Germinal center (tissue), 1 donor: ENCODE results near the gene ANKRD11.

Experiments
- DNase-seq: peaks from one replicate; pipeline ENCODE4 v3.0.0; 2012; ENCODE audit warnings: mixed read lengths, low spot score

Gene ANKRD11

DNA sequence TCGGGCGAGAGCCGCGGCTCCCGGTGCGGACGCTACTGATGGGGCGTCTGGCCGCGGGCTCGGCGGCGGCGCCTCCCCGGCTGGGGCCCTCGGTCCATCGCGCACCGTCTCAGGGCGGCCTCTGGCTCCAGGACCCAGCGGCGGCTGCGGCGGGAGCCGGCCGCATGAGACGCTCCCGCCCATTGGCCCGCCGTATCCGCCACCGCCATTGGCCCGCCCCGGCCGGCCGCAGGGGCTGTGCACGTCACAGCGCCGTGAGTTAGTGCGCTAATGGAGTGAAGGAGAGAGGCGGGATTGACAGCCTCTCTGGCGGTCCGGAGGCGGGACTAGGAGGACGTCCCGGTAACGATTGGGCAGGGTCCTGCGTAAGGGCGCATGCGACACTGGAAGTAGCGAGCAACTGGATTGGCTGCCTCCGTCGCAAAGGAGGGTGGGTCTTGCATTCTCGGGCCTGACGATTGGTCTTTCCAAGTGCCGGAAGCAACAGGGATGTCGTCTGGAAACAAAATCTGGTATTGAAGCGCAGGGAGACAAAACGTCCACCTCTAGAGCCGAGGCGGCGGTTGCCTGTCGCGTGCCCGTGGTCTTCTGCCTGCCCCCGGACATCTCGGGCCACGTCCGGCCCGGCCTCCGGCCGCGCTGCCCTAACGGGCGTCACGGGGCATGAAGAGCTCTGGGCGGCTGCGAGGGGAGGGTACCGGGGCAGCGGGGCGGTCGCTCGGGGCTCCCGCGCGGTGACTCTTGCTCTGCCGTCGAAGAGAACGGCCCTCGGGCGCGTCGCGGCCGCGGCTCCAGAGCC lies at the start of gene ANKRD11:
TSS of gene ANKRD11 (minus strand) at position 123 of the 799 bp plus-strand sequence. CDS start 173,542 bp downstream, outside the sequence.
- peak; percentile 100 for DNase-seq

DNA sequence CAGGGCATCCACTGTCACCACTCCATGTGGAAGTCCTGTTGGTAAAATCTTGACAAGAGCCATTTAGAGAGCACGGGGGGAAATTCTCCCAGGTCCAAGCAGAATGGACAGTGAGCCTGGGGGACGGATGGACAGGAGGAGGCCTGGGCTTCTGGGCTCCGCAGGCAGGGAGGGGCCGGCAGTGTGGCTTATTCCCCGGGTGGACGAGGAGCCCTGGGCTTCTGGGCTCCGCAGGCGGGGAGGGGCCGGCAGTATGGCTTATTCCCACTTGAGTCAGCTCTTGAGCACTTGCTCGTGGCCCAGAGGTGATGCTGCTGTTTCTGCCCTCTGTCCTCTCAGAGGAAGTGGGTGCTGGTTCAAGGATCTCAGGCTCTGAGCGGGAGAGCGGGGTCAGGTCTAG lies 47.9 kb upstream of the ANKRD11 start:
- no peak for DNase-seq

DNA sequence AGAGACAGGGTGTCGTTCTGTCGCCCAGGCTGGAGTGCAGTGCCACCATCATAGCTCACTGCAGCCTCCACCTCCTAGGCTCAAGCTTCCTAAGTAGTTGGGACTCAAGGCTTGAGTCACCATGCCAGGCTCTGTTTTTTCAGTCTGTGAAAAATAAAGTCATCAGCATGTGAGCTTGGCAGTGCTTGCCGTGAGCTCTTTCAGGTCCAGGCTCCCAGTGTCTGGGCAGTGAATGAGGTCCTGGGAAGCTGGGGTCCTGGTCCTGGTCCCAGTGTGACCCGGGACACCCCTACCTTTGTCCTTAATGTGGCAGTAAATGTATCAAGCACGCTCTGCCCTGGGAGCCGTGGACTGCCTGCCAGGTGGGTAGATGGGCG lies 47.2 kb upstream of the ANKRD11 start:
- DNase-seq = no peak

DNA sequence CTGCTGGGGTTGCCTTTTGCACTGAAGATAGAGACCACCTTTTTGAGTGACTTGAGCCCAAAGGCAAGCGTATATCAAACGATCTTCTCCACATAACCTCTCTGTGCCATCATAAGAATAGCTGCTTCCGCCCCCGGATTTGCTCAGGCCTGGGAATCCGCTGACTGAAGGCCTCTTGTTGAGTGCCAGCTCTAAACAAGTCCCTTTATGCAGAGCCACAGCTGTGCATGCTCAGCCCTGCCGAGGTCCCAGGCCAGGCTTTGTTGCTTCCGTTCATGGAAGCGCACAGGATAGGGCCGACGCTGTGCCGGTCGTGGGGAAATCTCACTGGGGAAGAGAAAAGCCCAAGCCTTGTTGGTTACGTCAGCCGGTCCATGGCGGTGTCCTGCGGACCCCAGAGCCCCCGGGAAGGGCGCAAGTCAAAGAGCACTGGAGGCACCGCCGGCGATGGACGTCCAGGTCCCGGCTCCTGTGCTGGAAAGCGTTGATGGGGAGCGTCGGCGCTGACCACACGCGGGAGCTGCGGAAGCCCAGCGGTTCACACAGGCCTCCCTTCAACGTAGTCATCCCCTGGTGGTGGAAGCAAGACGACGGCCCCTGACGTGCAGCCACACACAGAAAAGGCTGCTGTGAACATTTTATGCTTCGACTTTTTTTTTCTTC lies 46.7 kb upstream of the ANKRD11 start:
- no peak for DNase-seq

DNA sequence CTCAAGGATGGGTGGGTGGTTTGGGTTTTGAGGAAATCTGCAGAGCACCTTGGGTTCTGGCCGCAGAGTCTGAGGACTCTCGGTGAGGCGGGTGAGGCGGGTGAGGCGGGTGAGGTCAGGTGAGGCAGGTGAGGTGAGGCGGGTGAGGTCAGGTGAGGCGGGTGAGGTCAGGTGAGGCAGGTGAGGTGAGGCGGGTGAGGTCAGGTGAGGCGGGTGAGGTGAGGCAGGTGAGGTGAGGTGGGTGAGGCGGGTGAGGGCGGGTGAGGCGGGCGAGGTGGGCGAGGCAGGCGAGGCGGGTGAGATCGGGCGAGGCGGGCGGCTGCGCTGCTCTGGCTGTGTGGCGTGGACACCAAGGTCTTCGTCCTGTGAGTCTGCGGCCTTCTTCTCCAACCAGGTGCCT lies 46.0 kb upstream of the ANKRD11 start:
- DNase-seq = no peak

DNA sequence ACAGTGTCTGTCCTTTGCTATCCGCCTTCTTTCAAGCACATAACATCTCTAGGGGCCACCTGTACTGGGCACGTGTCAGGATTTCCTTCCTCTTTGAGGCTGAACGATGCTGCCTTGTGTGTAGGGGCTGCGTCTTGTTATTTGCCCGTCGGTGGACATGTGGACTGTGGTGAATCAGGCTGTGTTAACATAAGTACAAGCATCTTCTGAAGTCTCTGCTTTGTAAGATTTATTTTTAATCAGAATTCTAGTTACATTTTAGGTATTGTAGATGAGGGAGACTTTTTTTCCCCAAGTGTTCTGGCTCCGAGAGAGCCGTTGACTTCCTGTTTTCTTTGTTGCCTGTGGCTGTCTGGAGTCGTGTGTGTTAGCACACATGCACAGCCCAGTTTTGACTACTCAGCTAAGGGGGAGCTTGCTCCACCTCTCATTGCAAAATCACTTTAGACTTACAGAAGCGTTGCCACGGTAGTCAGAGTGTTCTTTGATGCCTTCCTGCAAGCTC lies 43.9 kb upstream of the ANKRD11 start:
- peak; percentile 54 for DNase-seq

DNA sequence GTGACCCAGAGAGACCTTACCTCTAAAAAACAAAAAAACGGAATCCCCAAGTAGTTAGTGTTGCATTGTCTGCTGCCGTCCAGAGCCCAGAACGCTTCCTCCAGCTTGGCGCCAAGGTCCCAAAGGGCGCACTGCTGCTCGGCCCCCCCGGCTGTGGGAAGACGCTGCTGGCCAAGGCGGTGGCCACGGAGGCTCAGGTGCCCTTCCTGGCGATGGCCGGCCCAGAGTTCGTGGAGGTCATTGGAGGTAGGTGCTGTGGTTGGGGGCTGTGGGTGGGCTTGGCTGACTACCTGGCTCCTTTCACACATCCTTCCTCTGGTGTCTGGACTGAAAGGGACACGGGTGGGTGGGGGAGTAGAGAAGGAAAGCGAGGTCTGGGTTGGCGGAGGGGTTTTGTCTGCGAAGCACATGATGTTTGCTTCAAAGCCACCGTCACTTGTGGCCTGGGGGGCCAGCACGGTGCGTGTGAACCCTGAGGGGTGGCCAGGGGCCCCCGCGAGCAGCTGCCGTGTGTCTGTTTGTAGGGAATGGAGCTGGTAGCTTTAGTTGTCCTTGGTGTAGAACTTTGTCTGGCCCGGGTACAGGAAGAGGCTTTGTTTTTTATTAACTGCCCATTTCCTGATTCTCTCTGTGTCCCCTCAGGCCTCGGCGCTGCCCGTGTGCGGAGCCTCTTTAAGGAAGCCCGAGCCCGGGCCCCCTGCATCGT lies 41.6 kb upstream of the ANKRD11 start:
- no peak for DNase-seq

DNA sequence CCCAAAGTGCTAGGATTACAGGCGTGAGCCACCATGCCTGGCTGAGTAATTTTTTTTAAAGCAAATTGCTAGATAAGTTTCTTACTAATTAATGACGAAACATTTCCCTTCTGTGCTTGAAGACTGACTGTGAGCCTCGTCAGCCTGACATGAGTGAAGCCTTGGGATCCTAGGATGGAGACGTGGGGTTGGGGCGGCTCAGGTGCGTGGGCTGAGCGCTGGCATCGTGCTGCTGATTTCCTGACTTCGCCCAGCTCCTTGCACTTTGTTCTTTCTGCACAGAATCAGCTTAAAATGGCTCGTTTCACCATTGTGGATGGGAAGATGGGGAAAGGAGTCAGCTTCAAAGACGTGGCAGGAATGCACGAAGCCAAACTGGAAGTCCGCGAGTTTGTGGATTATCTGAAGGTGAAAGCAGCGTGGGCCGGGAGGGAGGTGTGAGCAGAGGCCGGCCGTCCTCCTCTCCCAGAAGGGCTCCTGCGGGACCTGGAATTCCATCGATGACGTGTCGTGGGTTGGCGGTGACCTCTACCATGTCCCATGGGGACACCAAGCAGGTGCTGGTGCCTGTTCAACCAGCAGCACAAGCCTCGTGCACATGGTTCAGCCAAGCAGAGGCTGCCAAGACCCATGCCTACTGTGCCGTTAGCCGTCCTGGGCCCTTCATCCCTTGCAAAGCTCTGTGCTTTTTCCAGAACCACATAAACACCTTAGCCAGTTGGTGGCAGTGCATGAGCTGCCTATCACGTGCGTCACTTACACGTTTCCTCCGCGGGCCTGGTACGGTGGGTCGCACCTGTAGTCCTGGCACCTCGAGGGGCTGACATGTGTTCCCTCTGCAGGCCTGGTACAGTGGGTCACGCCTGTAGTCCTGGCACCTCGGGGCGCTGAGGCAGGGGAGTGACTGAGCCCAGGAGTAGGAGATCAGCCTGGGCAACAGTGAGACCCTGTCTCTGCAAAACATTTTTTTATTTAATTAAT lies 40.3 kb upstream of the ANKRD11 start:
- DNase-seq = no peak

DNA sequence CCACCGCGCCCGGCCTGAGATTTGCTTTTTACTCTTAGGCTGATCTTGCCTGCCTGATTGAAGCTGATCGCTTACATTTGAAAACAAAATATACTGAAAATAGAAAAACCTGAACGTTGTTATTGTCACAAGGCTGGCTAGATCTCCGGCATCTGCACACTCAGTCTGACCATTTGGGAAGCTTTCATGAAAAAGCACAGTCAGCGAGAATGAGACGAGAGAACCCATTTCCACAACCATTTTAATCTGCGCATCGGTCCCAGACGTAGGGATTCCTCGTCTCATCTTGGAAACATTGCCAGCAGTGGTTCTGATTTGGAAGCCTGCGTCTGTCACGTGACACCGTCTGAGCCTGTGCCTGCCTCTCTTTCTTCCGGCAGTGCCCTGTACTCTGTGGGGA lies 38.7 kb upstream of the ANKRD11 start:
- no peak for DNase-seq

DNA sequence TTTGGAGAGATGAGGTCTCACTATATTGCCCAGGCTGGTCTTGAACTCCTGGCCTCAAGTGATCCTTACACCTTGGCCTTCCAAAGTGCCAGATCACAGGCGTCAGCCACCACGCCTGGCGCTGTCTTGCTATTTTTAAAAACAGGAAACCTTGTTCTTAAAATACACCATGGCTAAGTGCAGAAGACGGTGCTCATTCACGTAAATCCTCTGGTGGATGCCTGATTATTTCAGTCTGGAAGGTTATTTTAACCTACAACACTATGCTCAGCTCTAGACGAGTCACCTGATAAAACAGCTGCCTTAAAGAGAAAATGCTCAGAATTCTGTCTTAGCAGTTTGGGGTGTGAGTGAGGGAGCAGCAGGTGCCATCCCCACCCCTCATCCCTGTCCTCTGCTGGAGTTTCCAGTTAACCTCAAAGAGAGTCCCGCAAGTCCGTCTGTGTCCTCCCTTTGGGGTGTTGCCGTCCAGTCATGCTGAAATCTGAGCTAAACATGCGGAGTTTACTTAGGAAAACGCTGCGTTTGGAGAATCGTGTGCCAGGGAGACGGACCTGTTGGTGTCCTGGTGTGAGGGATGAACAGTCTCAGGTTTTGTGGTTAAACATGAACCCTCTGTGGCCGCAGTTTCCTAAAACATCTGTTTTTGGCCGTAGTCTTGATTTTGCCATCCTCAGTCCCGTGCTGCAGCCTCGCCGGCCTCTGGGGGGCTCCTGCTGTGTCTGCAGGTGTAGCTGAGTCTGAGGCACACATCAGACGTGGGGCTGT lies 35.0 kb upstream of the ANKRD11 start:
- DNase-seq = peak; percentile 27

DNA sequence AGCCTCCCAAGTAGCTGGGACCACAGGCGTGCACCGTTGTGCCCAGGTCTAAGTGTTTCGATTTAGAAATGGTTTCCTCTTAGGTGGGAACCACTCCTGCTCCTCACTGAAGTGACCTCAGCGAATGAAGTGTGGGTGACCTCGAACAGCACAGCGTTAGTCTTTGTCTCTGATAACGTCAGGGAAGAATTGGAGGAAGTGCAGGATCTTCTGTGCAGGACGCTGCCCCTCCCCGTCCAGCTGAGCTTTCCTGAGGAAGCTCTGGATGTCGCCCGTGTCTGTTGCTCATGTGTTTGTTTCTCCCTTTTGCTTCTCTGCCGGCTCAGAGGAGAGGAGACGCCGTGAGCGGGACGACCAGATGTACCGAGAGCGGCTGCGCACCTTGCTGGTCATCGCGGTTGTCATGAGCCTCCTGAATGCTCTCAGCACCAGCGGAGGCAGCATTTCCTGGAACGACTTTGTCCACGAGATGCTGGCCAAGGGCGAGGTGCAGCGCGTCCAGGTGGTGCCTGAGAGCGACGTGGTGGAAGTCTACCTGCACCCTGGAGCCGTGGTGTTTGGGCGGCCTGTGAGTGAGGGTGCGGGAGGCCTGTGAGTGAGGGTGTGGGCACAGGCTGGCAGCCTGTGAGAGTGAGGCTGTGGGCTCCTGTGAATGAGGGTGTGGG lies 33.5 kb upstream of the ANKRD11 start:
- no peak for DNase-seq

DNA sequence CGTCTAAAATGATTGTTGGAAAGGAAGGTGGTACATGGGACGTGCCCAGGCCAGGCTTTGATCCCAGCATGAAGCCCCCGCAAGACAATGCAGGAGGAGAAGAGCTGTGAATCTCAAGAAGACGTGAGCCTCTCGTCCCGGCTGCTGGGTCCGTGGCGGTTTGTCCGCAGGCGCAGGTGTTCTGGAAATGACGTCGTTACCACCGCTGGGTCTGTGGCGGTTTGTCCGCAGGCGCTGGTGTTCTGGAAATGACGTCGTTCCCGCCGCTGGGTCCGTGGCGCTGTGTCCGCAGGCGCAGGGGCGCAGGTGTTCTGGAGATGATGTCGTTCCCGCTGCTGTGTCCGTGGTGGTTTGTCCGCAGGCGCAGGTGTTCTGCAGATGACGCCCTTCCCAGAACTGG lies 31.9 kb upstream of the ANKRD11 start:
- no peak for DNase-seq

DNA sequence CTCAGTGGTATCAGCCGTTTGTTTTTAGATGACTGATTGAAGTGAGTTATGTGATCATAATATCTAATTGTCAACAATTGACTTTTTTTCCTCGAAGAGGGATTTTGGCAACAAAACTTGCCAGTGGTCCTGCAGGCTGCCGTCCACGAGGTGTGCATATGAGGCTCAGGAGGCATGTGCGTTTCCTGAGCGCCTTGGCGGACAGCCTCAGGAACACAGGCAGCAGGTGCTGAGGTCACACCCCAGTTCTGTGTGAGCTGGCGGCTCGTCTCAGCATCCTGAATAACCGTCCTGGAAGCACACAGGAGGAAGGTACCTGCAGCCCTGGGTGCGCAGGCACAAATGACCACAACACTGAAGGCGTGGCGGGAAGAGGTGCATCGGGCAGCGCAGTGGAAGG lies 29.5 kb upstream of the ANKRD11 start:
- DNase-seq = no peak

DNA sequence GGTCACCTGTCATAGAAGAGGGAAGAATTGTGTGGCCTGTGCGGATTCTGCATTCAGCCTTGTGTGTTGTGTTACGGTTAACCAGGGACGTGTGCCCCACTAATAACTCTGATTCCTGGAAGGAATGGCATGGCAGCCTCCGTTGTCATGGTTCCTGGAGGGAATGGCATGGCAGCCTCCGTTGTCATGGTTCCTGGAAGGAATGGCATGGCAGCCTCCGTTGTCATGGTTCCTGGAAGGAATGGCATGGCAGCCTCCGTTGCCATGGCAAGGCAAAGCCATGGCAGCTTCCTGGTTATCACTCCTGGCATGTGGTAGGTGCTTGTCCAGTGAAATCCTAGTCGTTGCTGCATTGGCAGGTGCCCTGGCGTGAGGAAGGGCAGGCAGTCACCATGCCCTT lies 26.8 kb upstream of the ANKRD11 start:
- no peak for DNase-seq

DNA sequence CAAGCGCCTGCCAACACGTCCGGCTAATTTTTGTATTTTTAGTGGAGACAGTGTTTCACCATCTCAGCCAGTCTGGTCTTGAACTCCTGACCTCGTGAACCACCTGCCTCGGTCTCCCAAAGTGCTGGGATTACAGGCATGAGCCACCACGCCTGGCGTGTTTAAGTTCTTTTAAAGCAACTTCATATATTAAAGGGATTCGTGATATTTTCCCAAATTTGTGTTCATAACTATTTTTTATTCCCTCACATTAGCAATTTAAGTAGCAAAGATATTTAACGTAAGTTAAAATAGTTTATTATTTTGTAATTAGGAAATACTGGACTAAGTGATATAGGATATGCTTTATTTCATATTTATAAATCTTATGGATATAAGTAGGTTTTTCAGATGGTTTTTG lies 22.1 kb upstream of the ANKRD11 start:
- no peak for DNase-seq

DNA sequence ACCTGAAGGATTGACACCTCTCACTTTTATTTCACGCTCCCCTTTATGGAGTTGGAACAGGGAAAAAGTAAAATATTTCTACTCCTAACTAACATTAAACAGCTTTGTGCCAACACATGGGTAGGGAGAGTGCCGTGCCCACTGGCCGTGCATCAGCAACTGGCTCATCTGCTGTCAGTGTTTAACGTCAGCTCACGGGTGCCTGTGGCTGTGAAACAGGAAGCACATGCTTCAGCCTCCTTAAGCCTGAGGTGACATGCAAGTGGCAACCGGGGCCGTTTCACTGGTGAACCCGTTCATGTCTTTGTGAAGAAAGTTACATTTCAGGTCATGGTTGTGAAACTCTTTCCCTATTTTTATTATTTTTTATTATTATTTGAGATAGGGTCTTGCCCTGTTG lies 21.0 kb upstream of the ANKRD11 start:
- DNase-seq = no peak

DNA sequence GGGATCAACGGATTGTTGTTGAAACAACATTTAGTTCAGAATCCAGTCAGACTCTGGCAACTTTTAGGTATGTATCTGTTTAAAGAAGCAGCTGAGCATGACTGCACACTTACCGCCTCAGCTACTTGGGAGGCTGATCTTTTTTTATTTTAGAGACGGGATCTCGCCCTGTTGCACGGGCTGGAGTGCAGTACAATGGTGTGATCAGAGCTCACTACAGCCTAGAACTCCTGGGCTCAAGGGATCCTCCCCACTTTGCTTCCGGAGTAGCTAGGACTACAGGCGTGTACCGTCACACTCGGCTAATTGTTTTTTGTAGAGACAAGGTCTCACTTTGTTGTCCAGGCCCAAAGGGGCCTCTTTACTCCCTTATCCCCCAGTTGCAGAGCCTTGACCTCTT lies 20.2 kb upstream of the ANKRD11 start:
- DNase-seq = no peak

DNA sequence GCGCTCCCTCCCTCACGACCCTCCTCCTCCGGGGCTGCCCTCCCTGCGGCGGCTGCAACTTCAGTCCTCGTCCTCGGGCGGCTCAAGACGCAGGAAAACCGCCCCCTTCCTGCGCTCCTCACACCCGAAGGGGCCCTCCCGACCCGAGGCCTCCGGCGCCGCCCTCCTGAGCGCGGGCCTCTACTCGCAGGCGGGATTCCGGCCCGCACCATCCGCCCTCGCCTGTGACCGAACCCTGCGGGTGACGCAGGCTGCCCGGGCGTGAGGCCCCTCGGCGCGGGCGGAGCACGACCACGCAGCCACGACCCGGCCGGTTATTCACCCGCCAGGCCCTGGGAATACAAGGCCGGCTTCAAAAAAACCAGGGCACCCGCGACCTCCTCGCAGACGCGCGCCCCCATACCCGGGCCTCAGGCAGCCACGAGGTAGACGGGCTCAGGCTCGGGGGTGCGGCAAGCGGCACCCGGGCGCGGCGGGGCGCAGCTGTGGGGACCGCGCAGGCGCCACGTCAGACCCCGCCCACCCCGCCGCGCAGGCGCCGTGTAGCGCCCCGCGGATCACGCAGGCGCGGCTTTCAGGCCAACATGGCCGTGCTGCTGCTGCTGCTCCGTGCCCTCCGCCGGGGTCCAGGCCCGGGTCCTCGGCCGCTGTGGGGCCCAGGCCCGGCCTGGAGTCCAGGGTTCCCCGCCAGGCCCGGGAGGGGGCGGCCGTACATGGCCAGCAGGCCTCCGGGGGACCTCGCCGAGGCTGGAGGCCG lies 17.7 kb upstream of the ANKRD11 start, which contains the start of gene SPG7:
TSS of gene SPG7 (plus strand) at position 570 of the 757 bp plus-strand sequence. CDS start at position 585, 15 bp downstream.
- peak; percentile 96 for DNase-seq

DNA sequence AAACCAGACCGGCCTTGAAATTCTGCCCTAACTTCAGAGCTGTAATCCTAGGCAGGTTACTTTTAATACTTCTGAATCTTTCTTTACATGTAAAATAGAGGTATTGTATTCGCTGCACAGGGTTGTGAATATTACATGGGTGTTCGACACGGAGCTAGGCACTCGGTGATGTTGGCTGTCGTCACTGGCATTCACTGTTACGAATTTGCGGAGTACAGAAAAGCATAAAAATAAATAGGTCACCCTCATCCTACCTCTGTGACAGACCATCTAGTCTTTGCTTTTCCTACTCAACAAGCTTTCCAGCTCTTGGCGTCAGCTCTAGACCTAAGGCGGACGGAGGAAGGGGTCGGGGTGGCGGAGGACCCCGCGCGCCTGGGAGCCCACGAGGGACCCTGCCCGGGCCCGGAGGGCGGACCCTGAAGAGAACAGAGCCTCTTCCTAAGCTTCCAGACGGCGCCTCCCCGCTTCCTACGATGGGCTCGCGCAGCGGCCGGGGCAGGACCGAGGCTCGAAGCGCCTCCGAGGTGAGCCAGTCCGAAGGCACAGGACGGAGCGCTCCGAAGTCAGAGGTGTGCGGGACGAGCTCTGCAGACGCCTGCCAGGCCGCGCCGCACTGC lies 17.0 kb upstream of the ANKRD11 start:
- DNase-seq = no peak
